ENCODE measurements around the gene MYH8.

The MYH8 gene

GRCh38 chr17:10457952-10458351, 36.2 kb upstream of the MYH8 start:
- no peak for TF ChIP-seq CTCF (IDR thresholded peaks at IDR 0.05)

GRCh38 chr17:10447026-10447931, 25.5 kb upstream of the MYH8 start:
- Histone ChIP-seq H3K36me3 (no peaks in the 10 kb centered on the region), H3K4me1 (no peaks in the 10 kb centered on the region), H3K9me3 (no peaks in the 10 kb centered on the region), H3K27ac (no peak overlapping the region), H3K4me3 (no peak overlapping the region), H3K27me3 (no peaks in the 10 kb centered on the region)
- no peak for DNase-seq
- intact Hi-C loops (cut with DNase I; ENCODE audit: low total_unique reads), result no loop called here
- no peak for TF ChIP-seq CTCF (IDR thresholded peaks at IDR 0.05)

More at GRCh38 chr17:10457952-10458351, 36.2 kb upstream of the MYH8 start:
- intact Hi-C loops (cut with DNase I; ENCODE audit: low total_unique reads), result no loop called here
- Histone ChIP-seq H3K4me1 (no peaks in the 10 kb centered on the region), H3K9me3 (no peaks in the 10 kb centered on the region), H3K27me3 (no peaks in the 10 kb centered on the region), H3K27ac (no peak overlapping the region), H3K4me3 (no peak overlapping the region), H3K36me3 (no peaks in the 10 kb centered on the region)
- no peak for DNase-seq

GRCh38 chr17:10439816-10440215, 18.1 kb upstream of the MYH8 start:
- intact Hi-C loops (cut with DNase I; ENCODE audit: low total_unique reads), result no loop called here
- no peak for DNase-seq

GRCh38 chr17:10435096-10435495, 13.3 kb upstream of the MYH8 start:
- intact Hi-C loops (cut with DNase I; ENCODE audit: low total_unique reads), result no loop called here
- no peak for TF ChIP-seq CTCF (IDR thresholded peaks at IDR 0.05)
- no peak for DNase-seq
- H3K36me3 ChIP-seq, result no peaks in the 10 kb centered on the region
- no peak overlapping the region for H3K4me3 ChIP-seq
- no peak overlapping the region for H3K27ac ChIP-seq
- no peaks in the 10 kb centered on the region for H3K27me3 ChIP-seq
- no peaks in the 10 kb centered on the region for H3K4me1 ChIP-seq
- no peaks in the 10 kb centered on the region for H3K9me3 ChIP-seq

More at GRCh38 chr17:10439816-10440215, 18.1 kb upstream of the MYH8 start:
- Histone ChIP-seq H3K27ac (no peak overlapping the region), H3K27me3 (no peaks in the 10 kb centered on the region), H3K4me3 (no peak overlapping the region), H3K36me3 (no peaks in the 10 kb centered on the region), H3K4me1 (no peaks in the 10 kb centered on the region), H3K9me3 (no peaks in the 10 kb centered on the region)
- TF ChIP-seq CTCF (IDR thresholded peaks at IDR 0.05), result no peak

GRCh38 chr17:10429421-10430045, 7.8 kb upstream of the MYH8 start:
- DNase-seq, result no peak
- no peak for TF ChIP-seq CTCF (IDR thresholded peaks at IDR 0.05)

More at GRCh38 chr17:10429421-10430045, 7.8 kb upstream of the MYH8 start:
- no peaks in the 10 kb centered on the region for H3K4me1 ChIP-seq
- H3K27ac ChIP-seq, result no peak overlapping the region
- intact Hi-C loops (cut with DNase I; ENCODE audit: low total_unique reads), result loop anchor here (10.0 kb wide), 1 partner anchor 1585 kb away; no protein-coding TSS in a partner anchor
- H3K36me3 ChIP-seq, result no peaks in the 10 kb centered on the region
- H3K27me3 ChIP-seq, result no peaks in the 10 kb centered on the region
- no peaks in the 10 kb centered on the region for H3K9me3 ChIP-seq
- no peak overlapping the region for H3K4me3 ChIP-seq
